GDM1 (cell line): ENCODE data around the gene XPNPEP2.

Experiments used
- DNase-seq: peaks from one replicate; lab custom pipeline; 2025; lab: John Stamatoyannopoulos, UW

Gene XPNPEP2

GRCh38 chrX:129738466-129739308 lies at the start of gene XPNPEP2:
XPNPEP2 (plus strand) TSS chrX:129738979; CDS start chrX:129739214, 235 bp downstream.
- DNase-seq, result no peak

GRCh38 chrX:129689796-129690195 lies 49.0 kb upstream of the XPNPEP2 start:
- DNase-seq, result no peak

- DNase-seq, result no peak
Measured at GRCh38 chrX:129690435-129690834, 48.3 kb upstream of the XPNPEP2 start.

- no peak for DNase-seq
Measured at GRCh38 chrX:129693354-129693753, 45.4 kb upstream of the XPNPEP2 start.

- no peak for DNase-seq
Measured at GRCh38 chrX:129694805-129695204, 44.0 kb upstream of the XPNPEP2 start.

GRCh38 chrX:129695535-129695934 lies 43.2 kb upstream of the XPNPEP2 start:
- DNase-seq, result no peak

GRCh38 chrX:129695937-129696336 lies 42.8 kb upstream of the XPNPEP2 start:
- no peak for DNase-seq

- no peak for DNase-seq
Measured at GRCh38 chrX:129696463-129697155, 42.2 kb upstream of the XPNPEP2 start.

GRCh38 chrX:129697204-129697829 lies 41.5 kb upstream of the XPNPEP2 start:
- no peak for DNase-seq

GRCh38 chrX:129698150-129698549 lies 40.6 kb upstream of the XPNPEP2 start:
- no peak for DNase-seq

GRCh38 chrX:129700536-129700935 lies 38.2 kb upstream of the XPNPEP2 start:
- no peak for DNase-seq

GRCh38 chrX:129701624-129702069 lies 37.1 kb upstream of the XPNPEP2 start:
- DNase-seq, result no peak

- no peak for DNase-seq
Measured at GRCh38 chrX:129704491-129704890, 34.3 kb upstream of the XPNPEP2 start.

- no peak for DNase-seq
Measured at GRCh38 chrX:129705377-129705925, 33.3 kb upstream of the XPNPEP2 start.

- no peak for DNase-seq
Measured at GRCh38 chrX:129705988-129706387, 32.8 kb upstream of the XPNPEP2 start.

GRCh38 chrX:129706400-129707072 lies 32.2 kb upstream of the XPNPEP2 start:
- DNase-seq, result no peak

- DNase-seq, result no peak
Measured at GRCh38 chrX:129714581-129714980, 24.2 kb upstream of the XPNPEP2 start.

GRCh38 chrX:129716507-129716906 lies 22.3 kb upstream of the XPNPEP2 start:
- DNase-seq, result no peak

- no peak for DNase-seq
Measured at GRCh38 chrX:129717892-129718291, 20.9 kb upstream of the XPNPEP2 start.

GRCh38 chrX:129718676-129719075 lies 20.1 kb upstream of the XPNPEP2 start:
- DNase-seq, result no peak

GRCh38 chrX:129719268-129719667 lies 19.5 kb upstream of the XPNPEP2 start:
- no peak for DNase-seq
